Type B pancreatic cell (in vitro differentiated cells): ENCODE measurements around the gene NID1. TPM values are rescaled to one million over a fixed set of nuclear protein-coding genes. Genes with fewer than 3 reads are reported as not detected.
A peak's percentile ranks its signal among the peaks of the same experiment; 100 is the strongest.
"Not testable (repeated sequence)": the region's sequence is repeated elsewhere in the genome, so short reads cannot be mapped to it uniquely, and the experiment has no call there.

ENCODE experiments used
- DNase-seq: peaks from one replicate; pipeline ENCODE4 v3.0.0; 2021; ENCODE audit warnings: mixed read lengths; ENCODE audit not compliant: unreplicated experiment; ENCODE audit errors: extremely low spot score
- H3K27ac Mint-ChIP-seq: 2 replicates; pipeline ENCODE4 v1.8.0; 2021; ENCODE audit warnings: mild to moderate bottlenecking, mixed read lengths
- H3K27me3 Mint-ChIP-seq: 2 replicates; pipeline ENCODE4 v1.8.0; 2021; ENCODE audit warnings: mixed read lengths
- H3K36me3 Mint-ChIP-seq: 2 replicates; pipeline ENCODE4 v1.8.0; 2021; ENCODE audit warnings: mixed read lengths
- H3K4me1 Mint-ChIP-seq: one replicate; pipeline ENCODE4 v1.8.0; 2021; ENCODE audit warnings: mixed read lengths; ENCODE audit not compliant: unreplicated experiment
- H3K4me3 Mint-ChIP-seq: 2 replicates; pipeline ENCODE4 v1.8.0; 2021; ENCODE audit warnings: mild to moderate bottlenecking, mixed read lengths
- H3K9me3 Mint-ChIP-seq: 2 replicates; pipeline ENCODE4 v1.8.0; 2021; ENCODE audit warnings: mixed read lengths
- CTCF ChIP-seq: fragments of 200-600 bp; sonication (generic); conservative IDR thresholded peaks from 2 replicates; pipeline ENCODE4 v1.5.0; 2021; ENCODE audit warnings: antibody characterized with exemption, mild to moderate bottlenecking
- total RNA-seq: library from RNA; stranded (reverse); gene quantifications from 2 replicates; pipeline ENCODE4 v1.2.1, GENCODE V29; 2021; ENCODE audit warnings: low replicate concordance

Gene NID1
- total RNA-seq, 1 donor from 2014 or later, result 65.6 TPM

GRCh38 chr1:236098267-236098666, 33.4 kb upstream of the NID1 start:
- DNase-seq, result no peak
- Mint-ChIP-seq H3K4me1 (no peaks in the 10 kb centered on the region), H3K9me3 (no peaks in the 10 kb centered on the region), H3K27me3 (no peaks in the 10 kb centered on the region), H3K27ac (no peak overlapping the region), H3K4me3 (no peak overlapping the region), H3K36me3 (no peaks in the 10 kb centered on the region)
- TF ChIP-seq CTCF, result no peak

DNA sequence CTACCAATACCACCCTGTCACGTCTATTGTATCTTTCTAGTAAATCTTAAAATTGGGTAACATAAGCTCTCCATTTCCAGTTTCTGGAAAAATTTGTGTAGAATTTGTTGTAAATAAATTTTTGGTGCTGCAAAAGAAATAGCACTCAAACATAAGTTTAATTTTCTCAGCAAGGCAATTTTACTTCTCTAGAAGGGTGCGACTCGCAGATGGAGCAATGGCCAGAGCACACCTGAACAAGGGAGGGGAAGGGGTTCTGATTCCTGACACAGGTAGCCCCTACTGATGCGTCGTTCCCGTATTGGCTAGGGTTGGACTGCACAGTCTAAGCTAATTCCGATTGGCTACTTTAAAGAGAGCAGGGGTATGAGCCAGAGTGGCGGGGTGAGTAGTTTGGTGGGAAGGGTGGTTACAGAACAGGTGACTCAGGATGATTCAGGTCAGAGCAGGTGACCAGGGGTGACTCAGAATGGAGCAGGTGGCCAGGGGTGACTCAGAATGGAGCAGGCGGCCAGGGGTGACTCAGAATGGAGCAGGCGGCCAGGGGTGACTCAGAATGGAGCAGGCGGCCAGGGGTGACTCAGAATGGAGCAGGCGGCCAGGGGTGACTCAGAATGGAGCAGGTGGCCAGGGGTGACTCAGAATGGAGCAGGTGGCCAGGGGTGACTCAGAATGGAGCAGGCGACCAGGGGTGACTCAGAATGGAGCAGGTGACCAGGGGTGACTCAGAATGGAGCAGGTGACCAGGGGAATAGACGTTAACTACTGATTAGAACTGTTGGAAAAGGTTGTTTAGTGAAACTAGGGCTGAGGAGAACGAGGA, 32.0 kb upstream of the NID1 start:
- peak overlapping the region; percentile 90 for H3K27ac Mint-ChIP-seq
- not testable (repeated sequence) for H3K4me1 Mint-ChIP-seq, H3K27me3 Mint-ChIP-seq, H3K4me3 Mint-ChIP-seq, H3K9me3 Mint-ChIP-seq, H3K36me3 Mint-ChIP-seq
- DNase-seq, result peak; percentile 96

DNA sequence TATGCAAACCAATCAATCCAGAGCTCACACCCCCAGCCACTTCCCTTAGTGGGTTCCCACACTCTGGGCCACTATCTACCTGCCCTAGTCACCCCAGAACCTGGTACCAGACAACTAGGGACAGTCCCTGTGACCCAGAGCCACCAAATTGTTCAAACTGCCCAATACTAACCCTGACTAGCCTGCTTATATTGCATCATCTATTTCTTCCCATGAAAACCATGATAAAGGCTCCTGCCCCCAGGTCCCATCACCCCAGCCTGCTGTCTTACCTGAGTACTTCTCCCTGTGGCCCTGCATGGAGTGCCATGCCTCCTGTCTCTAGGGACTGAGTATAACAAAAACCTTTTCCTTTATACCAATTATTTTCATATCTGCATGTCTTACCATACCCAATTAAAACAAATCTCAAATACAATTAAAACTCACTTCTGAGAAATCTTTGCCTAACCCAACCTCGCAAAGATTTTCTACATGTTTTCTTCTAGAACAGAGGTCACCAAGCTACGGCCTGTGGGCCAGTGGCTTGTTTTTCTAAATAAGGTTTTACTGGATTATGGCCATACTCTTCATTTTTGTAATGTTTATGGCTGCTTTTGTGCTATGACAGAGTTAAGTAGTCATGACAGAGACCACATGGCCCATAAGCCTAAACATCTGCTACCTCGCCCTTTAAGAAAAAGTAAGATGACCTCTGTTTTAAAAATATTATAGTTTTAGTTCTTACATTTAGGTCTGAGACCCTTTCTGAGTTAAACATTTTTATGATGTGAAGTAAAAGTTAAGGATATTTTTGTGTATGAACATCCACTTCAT, 31.0 kb upstream of the NID1 start:
- Mint-ChIP-seq H3K4me1 (no peaks in the 10 kb centered on the region), H3K9me3 (no peaks in the 10 kb centered on the region), H3K4me3 (no peak overlapping the region), H3K36me3 (no peaks in the 10 kb centered on the region), H3K27me3 (no peaks in the 10 kb centered on the region), H3K27ac (no peak overlapping the region)
- no peak for DNase-seq
- no peak for TF ChIP-seq CTCF

- H3K27me3 Mint-ChIP-seq, result no peaks in the 10 kb centered on the region
- no peak overlapping the region for H3K27ac Mint-ChIP-seq
- no peak for TF ChIP-seq CTCF
- DNase-seq, result no peak
- H3K4me1 Mint-ChIP-seq, result no peaks in the 10 kb centered on the region
- no peaks in the 10 kb centered on the region for H3K9me3 Mint-ChIP-seq
- H3K4me3 Mint-ChIP-seq, result no peak overlapping the region
- no peaks in the 10 kb centered on the region for H3K36me3 Mint-ChIP-seq
These were observed 28.0 kb upstream of the NID1 start for GRCh38 chr1:236092899-236093298.

- no peak for TF ChIP-seq CTCF
- H3K4me1 Mint-ChIP-seq, result no peaks in the 10 kb centered on the region
- no peaks in the 10 kb centered on the region for H3K36me3 Mint-ChIP-seq
- no peak for DNase-seq
- H3K9me3 Mint-ChIP-seq, result no peaks in the 10 kb centered on the region
- no peak overlapping the region for H3K4me3 Mint-ChIP-seq
- H3K27me3 Mint-ChIP-seq, result no peaks in the 10 kb centered on the region
- no peak overlapping the region for H3K27ac Mint-ChIP-seq
These were observed 27.0 kb upstream of the NID1 start for GRCh38 chr1:236091933-236092318.

DNA sequence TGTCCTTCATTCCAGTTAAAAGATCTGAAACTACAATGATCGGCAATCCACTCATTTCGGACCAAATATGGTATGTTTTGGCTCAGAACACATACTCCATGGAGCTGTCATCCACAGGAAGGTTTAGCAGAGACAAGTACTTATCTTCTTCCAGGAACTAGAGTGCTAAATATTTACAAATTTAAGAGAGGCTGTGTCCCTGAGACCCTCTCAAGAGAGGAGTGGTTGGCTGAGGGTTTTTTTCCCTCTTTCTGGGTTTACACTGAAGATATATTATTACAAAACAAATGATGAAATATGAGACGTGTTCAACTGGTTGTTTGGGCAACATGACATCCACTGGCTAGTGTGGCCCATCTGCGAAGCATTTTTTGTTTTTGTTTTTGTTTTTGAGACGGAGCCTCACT, 25.9 kb upstream of the NID1 start:
- Mint-ChIP-seq H3K27me3 (no peaks in the 10 kb centered on the region), H3K4me1 (no peaks in the 10 kb centered on the region)

More for the DNA sequence above, 25.9 kb upstream of the NID1 start:
- Mint-ChIP-seq H3K4me3 (no peak overlapping the region), H3K27ac (no peak overlapping the region), H3K9me3 (no peaks in the 10 kb centered on the region), H3K36me3 (no peaks in the 10 kb centered on the region)
- no peak for DNase-seq
- no peak for TF ChIP-seq CTCF
